NCI-H345 treated with DMSO at 0.1 percent for 48 hours (cell line): ENCODE data around the gene WBP2NL.

Source experiments
- DNase-seq: peaks from one replicate; lab custom pipeline; 2025; ENCODE audit not compliant: unreplicated experiment; lab: John Stamatoyannopoulos, UW

WBP2NL gene

DNA sequence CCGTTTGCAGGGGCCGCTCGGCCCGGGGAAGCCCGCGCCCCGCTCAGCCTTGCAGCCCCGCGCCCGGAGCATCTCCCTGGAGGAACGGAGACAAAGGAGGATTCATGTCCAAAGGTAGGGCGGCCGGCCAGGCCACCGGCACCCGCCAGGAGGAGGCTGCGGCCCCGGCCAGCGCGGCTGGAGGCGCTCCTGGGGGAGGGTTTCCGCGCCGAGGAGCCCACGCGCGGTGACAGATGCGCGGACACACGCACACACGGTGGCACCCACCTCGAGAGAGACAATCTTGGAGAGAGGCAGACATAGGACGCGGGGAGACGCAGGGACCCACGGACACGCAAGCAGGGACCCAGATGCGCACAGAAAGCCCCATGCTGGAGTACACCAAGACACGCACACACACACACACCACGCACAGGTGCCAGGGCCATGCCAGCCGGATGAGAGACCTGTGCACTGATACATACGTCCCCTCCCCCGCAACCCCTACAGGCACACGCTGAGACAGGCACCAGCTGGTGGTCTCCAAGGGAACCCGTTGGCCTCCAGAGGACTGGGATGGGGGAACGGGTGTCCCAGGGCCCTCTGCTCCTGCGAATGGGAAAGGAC is 21.5 kb upstream of the WBP2NL start:
- DNase-seq, result no peak

DNA sequence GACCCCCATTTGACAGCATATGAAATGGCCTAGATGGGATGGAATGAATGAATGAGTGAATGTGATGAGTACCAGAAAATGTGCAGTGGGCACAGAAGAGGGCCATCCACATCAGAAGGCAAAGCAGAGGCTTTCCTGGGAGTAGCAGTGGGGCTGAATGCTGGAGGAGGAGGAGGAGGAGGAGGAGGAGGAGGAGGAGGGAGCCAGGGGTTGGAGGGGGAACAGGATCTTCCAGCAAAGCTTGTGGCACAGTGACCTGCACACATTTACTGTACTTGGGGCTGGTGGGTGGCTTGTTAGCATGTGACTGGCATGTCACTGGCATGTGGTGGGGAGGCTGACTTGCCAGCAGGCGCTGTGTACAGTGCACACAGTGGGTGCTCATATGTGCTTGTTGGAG is 19.9 kb upstream of the WBP2NL start:
- DNase-seq, result no peak

- no peak for DNase-seq
Observed at GRCh38 chr22:41979423-41980250, 19.0 kb upstream of the WBP2NL start.

GRCh38 chr22:41982865-41983264 is 15.7 kb upstream of the WBP2NL start:
- DNase-seq, result no peak

GRCh38 chr22:41983513-41984405 is 14.8 kb upstream of the WBP2NL start:
- DNase-seq, result no peak

DNA sequence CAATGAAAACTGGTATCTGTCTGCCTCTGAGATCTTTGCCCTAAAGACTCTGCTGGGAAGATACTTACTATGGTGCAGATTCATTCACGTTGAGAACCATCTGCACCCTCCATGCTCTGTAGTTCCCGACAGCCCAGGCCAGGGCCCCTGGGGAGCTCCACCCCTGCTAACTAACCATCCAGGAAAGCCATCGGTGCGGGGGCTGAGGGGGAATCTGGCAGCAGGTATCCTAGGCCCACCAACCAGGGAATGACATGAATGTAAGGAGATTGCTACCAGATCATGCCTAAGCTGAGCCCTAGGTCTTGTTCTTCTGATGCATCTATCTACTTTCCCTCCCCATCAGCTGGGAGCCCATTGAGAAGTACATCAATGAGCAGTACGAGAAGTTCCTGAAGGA is 11.3 kb upstream of the WBP2NL start:
- no peak for DNase-seq

DNA sequence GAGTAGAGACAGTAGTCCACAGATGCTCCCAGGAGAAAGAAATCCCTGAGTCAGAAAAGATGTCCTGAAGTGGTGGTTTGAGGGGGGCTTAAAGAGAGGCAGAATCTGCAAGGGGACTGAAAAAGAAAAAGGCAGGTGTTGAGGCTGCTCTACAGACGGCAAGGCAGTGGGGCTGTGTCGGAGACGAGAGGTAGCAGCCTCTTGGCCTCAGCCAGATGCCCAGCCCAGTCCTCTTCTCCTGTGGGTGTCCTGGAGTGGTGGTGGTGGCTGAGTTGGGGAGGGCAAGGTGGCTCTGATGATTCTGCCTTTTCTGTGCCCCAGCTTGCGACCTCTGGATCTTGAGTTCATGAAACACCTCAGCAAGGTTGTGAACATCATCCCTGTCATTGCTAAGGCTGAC is 9.3 kb upstream of the WBP2NL start:
- DNase-seq, result no peak

- DNase-seq, result no peak
Observed at GRCh38 chr22:41991111-41991510, 7.5 kb upstream of the WBP2NL start.

- DNase-seq, result no peak
Observed at GRCh38 chr22:41992496-41992895, 6.1 kb upstream of the WBP2NL start.

DNA sequence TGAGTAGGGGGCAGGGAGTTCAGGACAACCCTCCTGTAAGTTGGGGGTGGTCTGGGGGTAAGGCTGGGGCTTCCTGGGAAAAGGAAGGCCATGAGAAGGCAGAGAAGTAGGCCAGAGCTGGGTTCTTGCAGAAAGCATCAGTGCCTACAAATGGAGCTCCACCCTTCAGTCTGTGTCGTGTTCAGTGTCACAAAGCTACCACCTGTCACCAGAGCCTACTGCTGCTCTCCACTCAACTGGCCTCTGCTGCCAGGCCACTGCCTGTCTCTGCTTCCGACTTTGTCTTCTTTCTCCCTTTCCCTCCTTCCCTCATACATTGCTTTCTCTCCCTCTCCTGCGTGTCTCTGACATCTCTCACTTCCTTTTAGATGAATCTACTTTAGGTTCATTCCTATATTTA is 3.4 kb upstream of the WBP2NL start:
- DNase-seq, result no peak

DNA sequence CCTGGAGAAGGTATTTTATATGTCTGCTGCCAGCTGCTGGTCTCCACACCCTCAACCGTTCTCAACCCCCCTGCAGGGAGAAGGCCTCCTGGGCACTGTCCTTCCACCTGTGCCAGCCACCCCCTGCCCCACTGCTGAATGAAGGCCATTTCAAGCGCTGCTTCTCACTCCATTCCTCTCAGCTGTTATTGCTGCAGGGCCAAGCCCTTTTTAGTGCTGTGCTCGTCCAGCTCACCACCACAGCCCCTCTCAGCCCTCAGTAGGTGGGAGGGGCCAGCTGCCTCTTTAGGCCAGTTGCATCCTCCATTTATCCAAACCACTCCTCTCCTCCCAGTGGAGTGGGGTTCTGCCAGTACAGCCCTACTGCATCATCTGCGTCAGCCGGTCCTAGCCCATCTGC is 1.8 kb upstream of the WBP2NL start:
- no peak for DNase-seq

- no peak for DNase-seq
Observed at GRCh38 chr22:42000466-42000865, 1.9 kb downstream of the WBP2NL start.

DNA sequence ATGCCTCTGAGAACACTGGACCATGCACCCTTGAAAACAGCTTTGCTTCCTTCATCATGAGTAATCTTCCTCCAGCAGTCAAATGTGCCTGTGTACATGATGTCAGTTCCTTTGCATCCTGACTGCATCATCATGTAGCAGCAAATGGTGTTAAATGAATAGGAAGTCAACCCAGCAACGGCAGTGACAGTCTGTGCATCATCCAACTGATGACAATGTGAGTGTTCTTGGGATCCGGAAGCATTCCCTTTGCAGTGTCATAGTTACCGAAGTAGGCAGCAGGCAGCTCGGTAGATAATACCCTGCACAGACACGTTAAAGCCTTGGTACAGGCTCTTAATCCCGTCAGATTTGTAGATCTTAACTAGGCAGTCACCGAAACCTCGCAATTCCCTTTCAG is 2.5 kb downstream of the WBP2NL start:
- DNase-seq, result no peak

- DNase-seq, result no peak
Observed at GRCh38 chr22:42001706-42002105, 3.1 kb downstream of the WBP2NL start.

GRCh38 chr22:42007922-42008321 is 9.3 kb downstream of the WBP2NL start:
- no peak for DNase-seq

- no peak for DNase-seq
Observed at GRCh38 chr22:42010778-42011177, 12.2 kb downstream of the WBP2NL start.

- no peak for DNase-seq
Observed at GRCh38 chr22:42013385-42013784, 14.8 kb downstream of the WBP2NL start.

DNA sequence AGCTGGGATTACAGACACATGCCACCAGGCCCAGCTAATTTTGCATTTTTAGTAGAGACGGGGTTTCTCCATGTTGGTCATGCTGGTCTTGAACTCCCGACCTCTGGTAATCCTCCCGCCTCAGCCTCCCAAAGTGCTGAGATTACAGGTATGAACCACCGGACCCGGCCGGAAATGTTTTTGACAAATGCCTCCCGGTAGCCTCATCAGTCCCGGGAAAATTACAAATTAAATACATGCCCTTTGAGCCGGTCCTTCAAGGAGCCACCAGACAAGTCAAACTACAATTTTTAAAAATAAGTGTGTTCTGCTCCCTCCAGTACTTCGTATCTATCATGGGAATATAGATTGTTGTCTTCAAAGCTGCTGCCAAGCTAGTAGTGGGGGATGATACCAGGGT is 17.5 kb downstream of the WBP2NL start:
- DNase-seq, result no peak

DNA sequence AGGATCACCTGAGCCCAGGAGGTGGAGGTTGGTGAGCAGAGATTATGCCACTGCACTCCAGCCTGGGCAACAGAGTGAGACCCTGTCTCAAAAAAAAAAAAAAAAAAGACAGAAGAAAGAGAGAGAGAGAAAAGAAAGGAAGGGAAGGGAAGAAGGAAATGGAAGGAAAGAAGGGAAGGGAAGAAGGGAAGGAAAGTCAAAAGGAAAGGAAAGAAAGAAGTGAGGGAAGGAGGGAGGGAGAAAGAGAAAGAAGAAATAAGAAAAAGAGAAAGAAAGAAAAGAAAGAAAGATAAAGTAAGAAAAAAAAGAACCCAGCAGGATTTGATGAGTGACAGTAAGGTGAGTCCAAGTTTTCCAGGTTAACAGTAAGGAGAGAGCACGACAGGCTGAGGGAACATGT is 19.6 kb downstream of the WBP2NL start:
- DNase-seq, result no peak

- no peak for DNase-seq
Observed at GRCh38 chr22:42021571-42021970, 23.0 kb downstream of the WBP2NL start.

DNA sequence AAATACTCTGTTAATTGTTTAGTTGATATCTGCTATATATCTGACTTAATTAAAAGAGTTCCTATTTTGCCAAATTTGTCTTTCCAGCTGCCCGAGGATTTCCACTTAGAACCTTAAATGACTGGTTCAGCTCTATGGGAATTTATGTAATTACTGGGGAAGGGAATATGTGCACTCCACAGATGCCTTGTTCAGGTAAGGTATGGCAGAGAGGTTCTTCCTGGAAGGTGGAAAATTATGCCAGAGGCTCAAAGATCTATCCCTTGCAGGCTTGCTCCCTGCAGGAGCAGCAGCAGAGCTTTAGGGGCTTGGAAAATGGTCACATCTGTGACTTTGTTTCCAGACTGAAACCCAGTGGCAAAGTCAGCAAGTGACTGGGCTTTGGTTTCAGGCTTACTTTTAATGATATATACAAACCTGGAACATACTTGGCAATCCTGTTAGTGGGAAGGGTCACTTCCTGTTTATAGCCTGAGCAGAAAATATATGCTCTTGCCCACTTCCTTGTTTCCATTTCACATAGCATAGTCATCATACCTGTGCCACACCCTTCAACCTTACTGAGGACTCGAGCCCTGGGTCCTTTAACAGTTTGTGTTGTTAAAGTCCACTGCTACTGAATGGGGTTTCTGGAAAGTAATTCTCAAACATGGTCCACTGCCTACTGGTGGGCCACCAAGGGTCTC is 23.7 kb downstream of the WBP2NL start:
- no peak for DNase-seq
